ENCODE results near the gene ADCY5.

- TF ChIP-seq CTCF (conservative IDR thresholded peaks at IDR 0.05), result no peak
- no peak for TF ChIP-seq ZFX (IDR thresholded peaks at IDR 0.05)
Measured at GRCh38 chr3:123324880-123325765, 123.8 kb downstream of the ADCY5 start.
